ENCODE data around the gene NFYA. TPM values are rescaled to one million over a fixed set of nuclear protein-coding genes. Genes with fewer than 3 reads are reported as not detected.

The NFYA gene
- total RNA-seq, 1 experiment from 2014 or later = 43.0 TPM

- no peak overlapping the region for H3K14ac ChIP-seq (ENCODE audit: insufficient read depth, low read length)
- no peak overlapping the region for H2BK15ac ChIP-seq (ENCODE audit: low read depth, low read length)
- no peak overlapping the region for H4K5ac ChIP-seq (ENCODE audit: insufficient read length, low read depth, low read length)
- WGBS (ENCODE audit: extremely low coverage, insufficient read length, low lambda C conversion rate) = no CpG with 5 or more reads among the region's 2 CpGs
- H2AFZ ChIP-seq (ENCODE audit: low read length) = no peak overlapping the region
- no peak overlapping the region for H3K4me2 ChIP-seq (ENCODE audit: insufficient read depth, insufficient read length, low read length)
- H3K18ac ChIP-seq (ENCODE audit: insufficient read length, low read depth, low read length) = no peak overlapping the region
- H3K4ac ChIP-seq (ENCODE audit: low read depth, low read length) = no peak overlapping the region
- H3K36me3 Mint-ChIP-seq (ENCODE audit: insufficient read depth in 1 of 3, low read depth in 3 of 3) = no peaks in the 10 kb centered on the region; a peak in 2 of 7 replicates
- no peak for DNase-seq
- TF ChIP-seq CTCF (conservative IDR thresholded peaks at IDR 0.05) = no peak
- no peaks in the 10 kb centered on the region; the same call in 1 of the 2 replicates for H3K27me3 Mint-ChIP-seq (ENCODE audit: low read depth)
- H3K9ac ChIP-seq (ENCODE audit: extremely low read depth, insufficient read length, low read length) = no peak overlapping the region
- no peak overlapping the region for H2AK5ac ChIP-seq (ENCODE audit: insufficient read length, low read length)
- H3K79me1 ChIP-seq (ENCODE audit: insufficient read depth, low read depth, low read length, poor library complexity, severe bottlenecking) = no peaks in the 10 kb centered on the region
- H4K20me1 ChIP-seq (ENCODE audit: control insufficient read depth, insufficient read depth, insufficient read length) = no peaks in the 10 kb centered on the region
- no peak overlapping the region for H2BK12ac ChIP-seq (ENCODE audit: insufficient read length, low read depth, low read length)
- H3K79me2 ChIP-seq (ENCODE audit: insufficient read depth, low read length) = no peaks in the 10 kb centered on the region
- no peak overlapping the region for H2BK5ac ChIP-seq (ENCODE audit: insufficient read length, low read length)
- peaks cover 11 to 15% of the 10 kb centered on the region in 2 experiments for H3K4me1 Mint-ChIP-seq
- H3K27me3 ChIP-seq (ENCODE audit: insufficient read depth, low read length) = no peaks in the 10 kb centered on the region
- H3K27ac ChIP-seq (ENCODE audit: insufficient read length, low read depth, low read length) = no peak overlapping the region
- no peaks in the 10 kb centered on the region for H3K9me3 ChIP-seq (ENCODE audit: control insufficient read depth, low read depth, low read length)
- H3K23me2 ChIP-seq (ENCODE audit: insufficient read length, low read depth, low read length, poor library complexity, severe bottlenecking) = no peaks in the 10 kb centered on the region
- H3T11ph ChIP-seq (ENCODE audit: low read length) = no peak overlapping the region
- H4K8ac ChIP-seq (replicated peaks; ENCODE audit: insufficient read length, low read depth, low read length) = no peak overlapping the region
- no peak overlapping the region for H2BK120ac ChIP-seq (ENCODE audit: low read depth, low read length, poor library complexity, severe bottlenecking)
- H3K4me3 Mint-ChIP-seq = no peak overlapping the region
- no peaks in the 10 kb centered on the region for H3K9me3 Mint-ChIP-seq
- no peak overlapping the region for H4K91ac ChIP-seq (ENCODE audit: insufficient read length, low read depth, low read length)
- H3K4me1 ChIP-seq (ENCODE audit: insufficient read depth, low read length) = peaks cover 7% of the 10 kb centered on the region; the same call in 1 of the 2 replicates
- H2BK20ac ChIP-seq (ENCODE audit: low read depth, low read length, poor library complexity, severe bottlenecking) = no peak overlapping the region
- H3K56ac ChIP-seq (ENCODE audit: insufficient read length, low read depth, low read length) = no peak overlapping the region
- no peak overlapping the region for H3K23ac ChIP-seq (ENCODE audit: insufficient read length, low read depth, low read length)
- H3K27ac Mint-ChIP-seq = 0 out of 7 replicates have a peak overlapping the region, but pooled peaks of 1 of the 3 experiments have one; percentile 33
Measured at GRCh38 chr6:41047306-41047705, 25.5 kb upstream of the NFYA start.

Measured in H9 (cell line).